Neural crest cell (in vitro differentiated cells): ENCODE data around the gene PABPN1. TPM values are rescaled to one million over a fixed set of nuclear protein-coding genes. Genes with fewer than 3 reads are reported as not detected.

Source experiments
- DNase-seq: peaks from one replicate; pipeline ENCODE4 v3.0.0; 2021; ENCODE audit warnings: low read depth, mixed read lengths, low spot score
- H3K27ac Mint-ChIP-seq: one replicate; pipeline ENCODE4 v1.8.0; 2021; ENCODE audit warnings: mild to moderate bottlenecking, mixed read lengths; ENCODE audit not compliant: unreplicated experiment
- H3K27me3 Mint-ChIP-seq: 2 replicates; pipeline ENCODE4 v1.8.0; 2021; ENCODE audit warnings: low read depth, mild to moderate bottlenecking, mixed read lengths
- H3K36me3 Mint-ChIP-seq: 2 replicates; pipeline ENCODE4 v1.8.0; 2021; ENCODE audit warnings: low read depth, mild to moderate bottlenecking, mixed read lengths
- H3K4me1 Mint-ChIP-seq: 2 replicates; pipeline ENCODE4 v1.8.0; 2021; ENCODE audit warnings: mixed read lengths
- H3K4me3 Mint-ChIP-seq: one replicate; pipeline ENCODE4 v1.8.0; 2021; ENCODE audit warnings: mild to moderate bottlenecking, mixed read lengths
- H3K9me3 Mint-ChIP-seq: 2 replicates; pipeline ENCODE4 v1.8.0; 2021; ENCODE audit warnings: mixed read lengths
- total RNA-seq: library from RNA; stranded (reverse); gene quantifications from 2 replicates; pipeline ENCODE4 v1.2.1, GENCODE V29; 2021
- TF ChIP-seq, protein P1 (sequence below): fragments of 200-600 bp; sonication (generic); conservative IDR thresholded peaks from 2 replicates; pipeline ENCODE4 v1.5.0; 2021; ENCODE audit warnings: antibody characterized with exemption, mild to moderate bottlenecking

Gene PABPN1
- total RNA-seq, 1 donor from 2014 or later = 379 TPM

DNA sequence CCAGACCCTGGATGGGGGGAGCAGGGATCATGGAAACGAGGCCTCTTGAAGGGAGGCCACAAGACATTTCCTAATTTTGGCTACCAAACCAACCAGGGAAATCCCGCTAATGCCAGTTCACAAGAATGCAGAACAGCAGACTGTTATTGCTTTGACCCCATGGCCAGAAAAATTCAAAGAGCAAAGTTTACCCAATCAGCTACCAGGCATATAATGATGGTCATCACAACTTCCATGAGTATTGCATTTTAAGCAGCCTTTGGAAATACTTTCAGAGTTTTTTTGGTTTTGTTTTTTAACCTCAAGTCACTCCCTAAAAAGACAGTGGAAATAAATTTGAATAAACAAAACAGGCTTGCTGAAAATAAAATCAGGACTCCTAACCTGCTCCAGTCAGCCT, 51.3 kb downstream of the PABPN1 start, which contains the start of gene IL25:
TSS of gene IL25 (plus strand) at position 301 of the 400 bp plus-strand sequence.
- H3K27me3 Mint-ChIP-seq = no peaks in the 10 kb centered on the region
- H3K4me1 Mint-ChIP-seq = peaks cover 20% of the 10 kb centered on the region
- no peak within 1 kb of the TSS for H3K4me3 Mint-ChIP-seq
- no peak for DNase-seq
- TF ChIP-seq, protein P1, sequence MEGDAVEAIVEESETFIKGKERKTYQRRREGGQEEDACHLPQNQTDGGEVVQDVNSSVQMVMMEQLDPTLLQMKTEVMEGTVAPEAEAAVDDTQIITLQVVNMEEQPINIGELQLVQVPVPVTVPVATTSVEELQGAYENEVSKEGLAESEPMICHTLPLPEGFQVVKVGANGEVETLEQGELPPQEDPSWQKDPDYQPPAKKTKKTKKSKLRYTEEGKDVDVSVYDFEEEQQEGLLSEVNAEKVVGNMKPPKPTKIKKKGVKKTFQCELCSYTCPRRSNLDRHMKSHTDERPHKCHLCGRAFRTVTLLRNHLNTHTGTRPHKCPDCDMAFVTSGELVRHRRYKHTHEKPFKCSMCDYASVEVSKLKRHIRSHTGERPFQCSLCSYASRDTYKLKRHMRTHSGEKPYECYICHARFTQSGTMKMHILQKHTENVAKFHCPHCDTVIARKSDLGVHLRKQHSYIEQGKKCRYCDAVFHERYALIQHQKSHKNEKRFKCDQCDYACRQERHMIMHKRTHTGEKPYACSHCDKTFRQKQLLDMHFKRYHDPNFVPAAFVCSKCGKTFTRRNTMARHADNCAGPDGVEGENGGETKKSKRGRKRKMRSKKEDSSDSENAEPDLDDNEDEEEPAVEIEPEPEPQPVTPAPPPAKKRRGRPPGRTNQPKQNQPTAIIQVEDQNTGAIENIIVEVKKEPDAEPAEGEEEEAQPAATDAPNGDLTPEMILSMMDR = no peak
- no peaks in the 10 kb centered on the region for H3K36me3 Mint-ChIP-seq
- H3K9me3 Mint-ChIP-seq = no peaks in the 10 kb centered on the region
- no peak within 1 kb of the TSS for H3K27ac Mint-ChIP-seq

DNA sequence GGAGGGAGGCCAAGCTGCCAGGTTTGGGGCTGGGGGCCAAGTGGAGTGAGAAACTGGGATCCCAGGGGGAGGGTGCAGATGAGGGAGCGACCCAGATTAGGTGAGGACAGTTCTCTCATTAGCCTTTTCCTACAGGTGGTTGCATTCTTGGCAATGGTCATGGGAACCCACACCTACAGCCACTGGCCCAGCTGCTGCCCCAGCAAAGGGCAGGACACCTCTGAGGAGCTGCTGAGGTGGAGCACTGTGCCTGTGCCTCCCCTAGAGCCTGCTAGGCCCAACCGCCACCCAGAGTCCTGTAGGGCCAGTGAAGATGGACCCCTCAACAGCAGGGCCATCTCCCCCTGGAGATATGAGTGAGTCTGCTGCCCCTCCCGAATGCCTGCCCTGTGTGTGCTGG, 51.8 kb downstream of the PABPN1 start:
- no peak for DNase-seq
- TF ChIP-seq, protein P1 = no peak
- no peaks in the 10 kb centered on the region for H3K27me3 Mint-ChIP-seq
- H3K4me1 Mint-ChIP-seq = peaks cover 20% of the 10 kb centered on the region
- H3K4me3 Mint-ChIP-seq = no peak overlapping the region
- no peaks in the 10 kb centered on the region for H3K9me3 Mint-ChIP-seq
- H3K36me3 Mint-ChIP-seq = no peaks in the 10 kb centered on the region
- no peak overlapping the region for H3K27ac Mint-ChIP-seq

Other genes with a start within 250 kb of the PABPN1 start
- gene ACIN1, start 226.3 kb upstream of the PABPN1 start, total RNA-seq = 350 and 352 TPM in 2 replicates
- gene C14orf119, start 226.0 kb upstream of the PABPN1 start, total RNA-seq = 46.1 and 48.6 TPM in 2 replicates
- gene CIROP, start 216.5 kb upstream of the PABPN1 start, total RNA-seq = not detected in 2 replicates
- not detected in 2 replicates for gene CEBPE, start 202.2 kb upstream of the PABPN1 start, total RNA-seq
- 6.6 and 9.4 TPM in 2 replicates for gene SLC7A8, start 137.8 kb upstream of the PABPN1 start, total RNA-seq
- not detected in 2 replicates for gene RNF212B, start 83.5 kb upstream of the PABPN1 start, total RNA-seq
- gene HOMEZ, start 35.3 kb upstream of the PABPN1 start, total RNA-seq = 14.8 and 17.2 TPM in 2 replicates
- gene PPP1R3E, start 18.6 kb upstream of the PABPN1 start, total RNA-seq = 13.6 and 15.0 TPM in 2 replicates
- gene BCL2L2, start 14.6 kb upstream of the PABPN1 start, total RNA-seq = 21.9 and 24.8 TPM in 2 replicates
- 39.4 and 42.4 TPM in 2 replicates for gene SLC22A17, start 31.4 kb downstream of the PABPN1 start, total RNA-seq
- 100 and 104 TPM in 2 replicates for gene EFS, start 43.7 kb downstream of the PABPN1 start, total RNA-seq
- gene IL25, start 51.4 kb downstream of the PABPN1 start, total RNA-seq = not detected in 2 replicates
- gene CMTM5, start 55.6 kb downstream of the PABPN1 start, total RNA-seq = 2.0 and 3.1 TPM in 2 replicates
- not detected in 2 replicates for gene MYH6, start 86.8 kb downstream of the PABPN1 start, total RNA-seq
- 0.05 TPM in 1 of 2 replicates, not detected in the other for gene MYH7, start 114.2 kb downstream of the PABPN1 start, total RNA-seq
- 53.3 and 54.7 TPM in 2 replicates for gene NGDN, start 148.2 kb downstream of the PABPN1 start, total RNA-seq
- 9.9 and 11.0 TPM in 2 replicates for gene ZFHX2, start 230.3 kb downstream of the PABPN1 start, total RNA-seq
- gene THTPA, start 234.8 kb downstream of the PABPN1 start, total RNA-seq = 19.4 and 19.6 TPM in 2 replicates
- gene AP1G2, start 246.3 kb downstream of the PABPN1 start, total RNA-seq = 42.3 and 53.2 TPM in 2 replicates